Suprapubic skin (tissue), 4 donors: Measurements from ENCODE around the gene CCDC9B. TPM values are rescaled to one million over a fixed set of nuclear protein-coding genes. Genes with fewer than 3 reads are reported as not detected.
A peak's percentile ranks its signal among the peaks of the same experiment; 100 is the strongest.

Experiments
- DNase-seq, 2 donors: peaks; one replicate each; pipeline ENCODE4 v3.0.0-alpha.2; 2019; ENCODE audit warnings: low spot score in 2 of 2
- H3K27ac ChIP-seq: fragments of 200-600 bp; sonication (generic); one replicate; pipeline ENCODE4 v1.5.1; 2019
- H3K27me3 ChIP-seq: fragments of 200-600 bp; sonication (generic); one replicate; pipeline ENCODE4 v1.5.1; 2019
- H3K36me3 ChIP-seq: fragments of 200-600 bp; sonication (generic); one replicate; pipeline ENCODE4 v1.5.1; 2019
- H3K4me1 ChIP-seq: fragments of 200-600 bp; sonication (generic); one replicate; pipeline ENCODE4 v1.5.1; 2019
- H3K4me3 ChIP-seq: fragments of 200-600 bp; sonication (generic); one replicate; pipeline ENCODE4 v1.5.1; 2019; ENCODE audit warnings: mild to moderate bottlenecking
- H3K9me3 ChIP-seq: fragments of 200-600 bp; sonication (generic); one replicate; pipeline ENCODE4 v1.5.1; 2019
- CTCF ChIP-seq, 2 donors: fragments of 200-600 bp in 1 of 2; fragments of 450-650 bp in 1 of 2; sonication (generic) in 1 of 2; IDR thresholded peaks; one replicate each; pipeline ENCODE4 v1.5.1; 2016 to 2019; ENCODE audit warnings: antibody characterized with exemption in 2 of 2, mild to moderate bottlenecking in 1 of 2, moderate library complexity in 1 of 2
- EP300 ChIP-seq: sonication (generic); formaldehyde crosslinking; IDR thresholded peaks from one replicate; pipeline ENCODE4 v1.6.1; 2017; ENCODE audit warnings: antibody characterized with exemption
- POLR2A ChIP-seq, 2 donors: fragments of 450-650 bp; IDR thresholded peaks; one replicate each; pipeline ENCODE4 v1.6.1; 2017; ENCODE audit warnings: antibody characterized with exemption in 2 of 2, mild to moderate bottlenecking in 2 of 2, moderate library complexity in 2 of 2
- POLR2AphosphoS5 ChIP-seq, 3 donors: sonication (generic); formaldehyde crosslinking; IDR thresholded peaks; one replicate each; pipeline ENCODE4 v1.6.1; 2017; ENCODE audit warnings: antibody characterized with exemption in 3 of 3
- WGBS: methylation state at CpG from one replicate; pipeline ENCODE4 v1.1.5; 2018; 5-methylcytosine and 5-hydroxymethylcytosine counted together
- total RNA-seq, 4 donors: library from RNA; depleted of rRNA; stranded (reverse); fragments of >200 nt; gene quantifications; one replicate each; pipeline ENCODE4 v1.1.0, GENCODE V29; 2016

The CCDC9B gene
- total RNA-seq, 4 donors from 2014 or later, result 6.1 to 47.9 (median 10.9) TPM

GRCh38 chr15:40285151-40285550, 55.6 kb downstream of the CCDC9B start:
- H3K9me3 ChIP-seq, result no peaks in the 10 kb centered on the region
- TF ChIP-seq POLR2AphosphoS5 (IDR thresholded peaks at IDR 0.05) (no peak), EP300 (no peak), POLR2A (IDR thresholded peaks at IDR 0.05) (no peak), CTCF (IDR thresholded peaks at IDR 0.05) (no peak)
- no peaks in the 10 kb centered on the region for H3K36me3 ChIP-seq
- DNase-seq, result no peak
- WGBS, result 35% methylated on average over 4 of the region's 4 CpGs
- H3K27me3 ChIP-seq, result peaks cover 39% of the 10 kb centered on the region
- peaks cover 45% of the 10 kb centered on the region for H3K4me1 ChIP-seq
- H3K27ac ChIP-seq, result no peak overlapping the region
- no peak overlapping the region for H3K4me3 ChIP-seq

GRCh38 chr15:40283615-40284300, 57.0 kb downstream of the CCDC9B start:
- 54% methylated on average over 8 of the region's 33 CpGs for whole genome bisulfite sequencing
- Histone ChIP-seq H3K27ac (no peak overlapping the region), H3K9me3 (no peaks in the 10 kb centered on the region), H3K36me3 (no peaks in the 10 kb centered on the region), H3K4me1 (peaks cover 50% of the 10 kb centered on the region), H3K27me3 (peaks cover 48% of the 10 kb centered on the region), H3K4me3 (peak overlapping the region; percentile 54)
- no peak for DNase-seq
- TF ChIP-seq POLR2A (IDR thresholded peaks at IDR 0.05) (no peak), CTCF (IDR thresholded peaks at IDR 0.05) (no peak), POLR2AphosphoS5 (IDR thresholded peaks at IDR 0.05) (no peak), EP300 (no peak)

- H3K36me3 ChIP-seq, result no peaks in the 10 kb centered on the region
- H3K27me3 ChIP-seq, result peaks cover 52% of the 10 kb centered on the region
- no peaks in the 10 kb centered on the region for H3K9me3 ChIP-seq
- H3K27ac ChIP-seq, result no peak within 1 kb of the TSS
- H3K4me1 ChIP-seq, result peaks cover 50% of the 10 kb centered on the region
- peak within 1 kb of the TSS; percentile 54 for H3K4me3 ChIP-seq
- TF ChIP-seq CTCF (IDR thresholded peaks at IDR 0.05) (no peak), POLR2A (IDR thresholded peaks at IDR 0.05) (no peak), POLR2AphosphoS5 (IDR thresholded peaks at IDR 0.05) (no peak), EP300 (no peak)
- 60% methylated on average over 1 of the region's 76 CpGs for WGBS
- DNase-seq, result no peak
Measured at GRCh38 chr15:40282869-40283614, 57.7 kb downstream of the CCDC9B start, which contains the start of gene ANKRD63. Gene ANKRD63 (minus strand): TSS chr15:40283064. CDS start chr15:40282586, 478 bp downstream.

- WGBS, result 0% methylated on average over 37 of the region's 92 CpGs
- Histone ChIP-seq H3K27me3 (peaks cover 54% of the 10 kb centered on the region), H3K36me3 (no peaks in the 10 kb centered on the region), H3K4me3 (peak overlapping the region; percentile 54), H3K9me3 (no peaks in the 10 kb centered on the region), H3K4me1 (peaks cover 53% of the 10 kb centered on the region), H3K27ac (no peak overlapping the region)
- DNase-seq, result no peak
- TF ChIP-seq EP300 (no peak), CTCF (IDR thresholded peaks at IDR 0.05) (peak in 1 of 2 donors; percentile 19)
Measured at GRCh38 chr15:40282147-40282868, 58.4 kb downstream of the CCDC9B start.

GRCh38 chr15:40281801-40282146, 59.0 kb downstream of the CCDC9B start:
- no peak for DNase-seq
- no peak overlapping the region for H3K27ac ChIP-seq
- no CpG with 5 or more reads among the region's 51 CpGs for WGBS
- H3K4me3 ChIP-seq, result peak overlapping the region; percentile 54
- H3K27me3 ChIP-seq, result peaks cover 54% of the 10 kb centered on the region
- no peaks in the 10 kb centered on the region for H3K9me3 ChIP-seq
- peaks cover 53% of the 10 kb centered on the region for H3K4me1 ChIP-seq
- H3K36me3 ChIP-seq, result no peaks in the 10 kb centered on the region
- TF ChIP-seq CTCF (IDR thresholded peaks at IDR 0.05), result no peak
- TF ChIP-seq EP300, result no peak
- no peak for TF ChIP-seq POLR2A (IDR thresholded peaks at IDR 0.05)
- TF ChIP-seq POLR2AphosphoS5 (IDR thresholded peaks at IDR 0.05), result no peak
